ENCODE data around the gene ITGB1.
"Not testable (repeated sequence)": the region's sequence is repeated elsewhere in the genome, so short reads cannot be mapped to it uniquely, and the experiment has no call there.

ITGB1 gene

GRCh38 chr10:32987172-32987571, 29.1 kb upstream of the ITGB1 start:
- H3K36me3 ChIP-seq (ENCODE audit: control insufficient read depth, insufficient read depth, low read length), result no peaks in the 10 kb centered on the region
- no peak overlapping the region for H3K9ac ChIP-seq (ENCODE audit: low read depth, low read length)
- H3K27me3 ChIP-seq (ENCODE audit: control insufficient read depth, insufficient read depth, low read length), result no peaks in the 10 kb centered on the region
- H3K4me3 ChIP-seq (ENCODE audit: low read depth, low read length), result no peak overlapping the region
- H3K4me1 ChIP-seq (ENCODE audit: control insufficient read depth, insufficient read depth, low read length), result peaks cover 5% of the 10 kb centered on the region
- H3K9me3 ChIP-seq (ENCODE audit: control insufficient read depth, insufficient read depth, low read length), result no peaks in the 10 kb centered on the region

GRCh38 chr10:32985775-32986350, 27.8 kb upstream of the ITGB1 start:
- H3K4me3 ChIP-seq (ENCODE audit: low read depth, low read length), result no peak overlapping the region
- H3K36me3 ChIP-seq (ENCODE audit: control insufficient read depth, insufficient read depth, low read length), result no peaks in the 10 kb centered on the region

GRCh38 chr10:32985341-32985764, 27.3 kb upstream of the ITGB1 start:
- Histone ChIP-seq H3K27me3 (ENCODE audit: control insufficient read depth, insufficient read depth, low read length) (no peaks in the 10 kb centered on the region), H3K4me1 (ENCODE audit: control insufficient read depth, insufficient read depth, low read length) (peaks cover 8% of the 10 kb centered on the region), H3K4me3 (ENCODE audit: low read depth, low read length) (no peak overlapping the region), H3K9ac (ENCODE audit: low read depth, low read length) (no peak overlapping the region), H3K36me3 (ENCODE audit: control insufficient read depth, insufficient read depth, low read length) (no peaks in the 10 kb centered on the region), H3K9me3 (ENCODE audit: control insufficient read depth, insufficient read depth, low read length) (no peaks in the 10 kb centered on the region)

More at GRCh38 chr10:32985775-32986350, 27.8 kb upstream of the ITGB1 start:
- Histone ChIP-seq H3K9me3 (ENCODE audit: control insufficient read depth, insufficient read depth, low read length) (no peaks in the 10 kb centered on the region), H3K27me3 (ENCODE audit: control insufficient read depth, insufficient read depth, low read length) (no peaks in the 10 kb centered on the region), H3K4me1 (ENCODE audit: control insufficient read depth, insufficient read depth, low read length) (peaks cover 8% of the 10 kb centered on the region), H3K9ac (ENCODE audit: low read depth, low read length) (no peak overlapping the region)

- H3K4me1 ChIP-seq (ENCODE audit: control insufficient read depth, insufficient read depth, low read length), result peaks cover 9% of the 10 kb centered on the region
- H3K9ac ChIP-seq (ENCODE audit: low read depth, low read length), result no peak overlapping the region
- no peak overlapping the region for H3K4me3 ChIP-seq (ENCODE audit: low read depth, low read length)
- H3K27me3 ChIP-seq (ENCODE audit: control insufficient read depth, insufficient read depth, low read length), result no peaks in the 10 kb centered on the region
- H3K9me3 ChIP-seq (ENCODE audit: control insufficient read depth, insufficient read depth, low read length), result no peaks in the 10 kb centered on the region
- no peaks in the 10 kb centered on the region for H3K36me3 ChIP-seq (ENCODE audit: control insufficient read depth, insufficient read depth, low read length)
Observed at GRCh38 chr10:32984003-32984600, 26.1 kb upstream of the ITGB1 start.

GRCh38 chr10:32982911-32983909, 25.2 kb upstream of the ITGB1 start:
- H3K9ac ChIP-seq (ENCODE audit: low read depth, low read length), result no peak overlapping the region
- no peak overlapping the region for H3K4me3 ChIP-seq (ENCODE audit: low read depth, low read length)
- H3K9me3 ChIP-seq (ENCODE audit: control insufficient read depth, insufficient read depth, low read length), result no peaks in the 10 kb centered on the region
- H3K4me1 ChIP-seq (ENCODE audit: control insufficient read depth, insufficient read depth, low read length), result peaks cover 9% of the 10 kb centered on the region
- no peaks in the 10 kb centered on the region for H3K27me3 ChIP-seq (ENCODE audit: control insufficient read depth, insufficient read depth, low read length)
- no peaks in the 10 kb centered on the region for H3K36me3 ChIP-seq (ENCODE audit: control insufficient read depth, insufficient read depth, low read length)

- Histone ChIP-seq H3K27me3 (ENCODE audit: control insufficient read depth, insufficient read depth, low read length) (no peaks in the 10 kb centered on the region), H3K36me3 (ENCODE audit: control insufficient read depth, insufficient read depth, low read length) (no peaks in the 10 kb centered on the region), H3K9me3 (ENCODE audit: control insufficient read depth, insufficient read depth, low read length) (no peaks in the 10 kb centered on the region), H3K4me3 (ENCODE audit: low read depth, low read length) (no peak overlapping the region), H3K9ac (ENCODE audit: low read depth, low read length) (no peak overlapping the region), H3K4me1 (ENCODE audit: control insufficient read depth, insufficient read depth, low read length) (peaks cover 9% of the 10 kb centered on the region)
Observed at GRCh38 chr10:32982293-32982709, 24.3 kb upstream of the ITGB1 start.

GRCh38 chr10:32981760-32982159, 23.7 kb upstream of the ITGB1 start:
- no peak overlapping the region for H3K9ac ChIP-seq (ENCODE audit: low read depth, low read length)
- H3K36me3 ChIP-seq (ENCODE audit: control insufficient read depth, insufficient read depth, low read length), result no peaks in the 10 kb centered on the region
- H3K4me1 ChIP-seq (ENCODE audit: control insufficient read depth, insufficient read depth, low read length), result peaks cover 9% of the 10 kb centered on the region

GRCh38 chr10:32980558-32981468, 22.8 kb upstream of the ITGB1 start:
- peak overlapping the region; percentile 75 for H3K9ac ChIP-seq (ENCODE audit: low read depth, low read length)
- H3K4me3 ChIP-seq (ENCODE audit: low read depth, low read length), result peak overlapping the region; percentile 66
- no peaks in the 10 kb centered on the region for H3K9me3 ChIP-seq (ENCODE audit: control insufficient read depth, insufficient read depth, low read length)
- H3K36me3 ChIP-seq (ENCODE audit: control insufficient read depth, insufficient read depth, low read length), result no peaks in the 10 kb centered on the region
- no peaks in the 10 kb centered on the region for H3K27me3 ChIP-seq (ENCODE audit: control insufficient read depth, insufficient read depth, low read length)
- H3K4me1 ChIP-seq (ENCODE audit: control insufficient read depth, insufficient read depth, low read length), result peaks cover 7% of the 10 kb centered on the region

More at GRCh38 chr10:32981760-32982159, 23.7 kb upstream of the ITGB1 start:
- Histone ChIP-seq H3K4me3 (ENCODE audit: low read depth, low read length) (no peak overlapping the region), H3K9me3 (ENCODE audit: control insufficient read depth, insufficient read depth, low read length) (no peaks in the 10 kb centered on the region), H3K27me3 (ENCODE audit: control insufficient read depth, insufficient read depth, low read length) (no peaks in the 10 kb centered on the region)

- Histone ChIP-seq H3K9ac (ENCODE audit: low read depth, low read length) (peak overlapping the region; percentile 75), H3K9me3 (ENCODE audit: control insufficient read depth, insufficient read depth, low read length) (no peaks in the 10 kb centered on the region), H3K27me3 (ENCODE audit: control insufficient read depth, insufficient read depth, low read length) (no peaks in the 10 kb centered on the region), H3K4me1 (ENCODE audit: control insufficient read depth, insufficient read depth, low read length) (peaks cover 4% of the 10 kb centered on the region), H3K4me3 (ENCODE audit: low read depth, low read length) (peak overlapping the region; percentile 66), H3K36me3 (ENCODE audit: control insufficient read depth, insufficient read depth, low read length) (no peaks in the 10 kb centered on the region)
Observed at GRCh38 chr10:32980242-32980557, 22.2 kb upstream of the ITGB1 start.

- H3K4me1 ChIP-seq (ENCODE audit: control insufficient read depth, insufficient read depth, low read length); H3K27me3 ChIP-seq (ENCODE audit: control insufficient read depth, insufficient read depth, low read length); H3K36me3 ChIP-seq (ENCODE audit: control insufficient read depth, insufficient read depth, low read length); H3K9ac ChIP-seq (ENCODE audit: low read depth, low read length); H3K9me3 ChIP-seq (ENCODE audit: control insufficient read depth, insufficient read depth, low read length); H3K4me3 ChIP-seq (ENCODE audit: low read depth, low read length): not testable (repeated sequence)
Observed at GRCh38 chr10:32979719-32980118, 21.7 kb upstream of the ITGB1 start.

- Histone ChIP-seq H3K4me1 (ENCODE audit: control insufficient read depth, insufficient read depth, low read length) (peaks cover 4% of the 10 kb centered on the region), H3K4me3 (ENCODE audit: low read depth, low read length) (no peak overlapping the region), H3K9ac (ENCODE audit: low read depth, low read length) (no peak overlapping the region), H3K9me3 (ENCODE audit: control insufficient read depth, insufficient read depth, low read length) (no peaks in the 10 kb centered on the region), H3K36me3 (ENCODE audit: control insufficient read depth, insufficient read depth, low read length) (no peaks in the 10 kb centered on the region), H3K27me3 (ENCODE audit: control insufficient read depth, insufficient read depth, low read length) (no peaks in the 10 kb centered on the region)
Observed at GRCh38 chr10:32979041-32979440, 21.0 kb upstream of the ITGB1 start.
